A673 (cell line): ENCODE measurements around the gene IDUA. TPM values are rescaled to one million over a fixed set of nuclear protein-coding genes. Genes with fewer than 3 reads are reported as not detected.
"Not testable (repeated sequence)": the region's sequence is repeated elsewhere in the genome, so short reads cannot be mapped to it uniquely, and the experiment has no call there.

ENCODE experiments used
- BruUV-seq: library from RNA; stranded (reverse); fragments of 400-500 nt; replicated peaks from 2 replicates; lab custom pipeline; 2021; lab: Mats Ljungman, UMichigan
- CTCF ChIA-PET: fragments of 300-600 bp; sonication (Branson Sonifier 250); formaldehyde crosslinking; loops from one replicate; lab custom pipeline; 2022; ENCODE audit warnings: antibody characterized with exemption; lab: Charles Lee
- POLR2A ChIA-PET: fragments of 300-600 bp; sonication (Branson Sonifier 250); formaldehyde crosslinking; loops from one replicate; lab custom pipeline; 2022; ENCODE audit warnings: antibody characterized with exemption; ENCODE audit not compliant: low non-redundant PET; lab: Charles Lee
- DNase-seq: peaks from one replicate; pipeline ENCODE4 v3.0.0-alpha.2; 2015; ENCODE audit warnings: low spot score
- H3K27ac ChIP-seq: fragments of 200-600 bp; sonication (generic); 2 replicates; pipeline ENCODE4 v1.5.1; 2016; ENCODE audit warnings: mixed run types, low read depth, mild to moderate bottlenecking, mixed read lengths, antibody characterized with exemption, low read length; ENCODE audit not compliant: poor library complexity, severe bottlenecking
- H3K27me3 ChIP-seq: fragments of 200-600 bp; sonication (generic); replicated peaks from 2 replicates; pipeline ENCODE4 v1.6.1; 2017; ENCODE audit warnings: mixed run types, low read depth, mild to moderate bottlenecking, mixed read lengths, antibody characterized with exemption, low read length; ENCODE audit not compliant: insufficient read depth, poor library complexity
- H3K36me3 ChIP-seq: fragments of 200-600 bp; sonication (generic); 2 replicates; pipeline ENCODE4 v1.6.1; 2016; ENCODE audit warnings: mixed run types, mild to moderate bottlenecking, mixed read lengths, antibody characterized with exemption, low read length; ENCODE audit not compliant: insufficient read depth, poor library complexity, severe bottlenecking
- H3K4me1 ChIP-seq: fragments of 200-600 bp; sonication (generic); 2 replicates; pipeline ENCODE4 v1.6.1; 2017; ENCODE audit warnings: mixed run types, mild to moderate bottlenecking, mixed read lengths, antibody characterized with exemption, low read length; ENCODE audit not compliant: insufficient read depth, poor library complexity, severe bottlenecking
- H3K4me3 ChIP-seq: fragments of 200-600 bp; sonication (generic); 2 replicates; pipeline ENCODE4 v1.5.1; 2016; ENCODE audit warnings: low read depth, mixed run types, mild to moderate bottlenecking, mixed read lengths, low read length; ENCODE audit not compliant: poor library complexity, severe bottlenecking
- H3K9me3 ChIP-seq: fragments of 200-600 bp; sonication (generic); 2 replicates; pipeline ENCODE4 v1.6.1; 2016; ENCODE audit warnings: mixed run types, low read depth, mild to moderate bottlenecking, mixed read lengths, antibody characterized with exemption, low read length; ENCODE audit not compliant: poor library complexity, severe bottlenecking
- CTCF ChIP-seq: fragments of 300-800, 200-600 bp; sonication (generic); conservative IDR thresholded peaks from 2 replicates; pipeline ENCODE4 v1.5.1; 2017; ENCODE audit warnings: low read depth, mild to moderate bottlenecking, antibody characterized with exemption, low read length, moderate library complexity, mixed read lengths
- EZH2 ChIP-seq: fragments of 200-600 bp; sonication (generic); IDR thresholded peaks from 2 replicates; pipeline ENCODE4 v1.6.1; 2017; ENCODE audit warnings: borderline replicate concordance, low read depth, mild to moderate bottlenecking, mixed read lengths, antibody characterized with exemption, low read length; ENCODE audit not compliant: poor library complexity, severe bottlenecking
- intact Hi-C: fragments of 100-400 bp; cut with micrococcal nuclease; formaldehyde crosslinking; loops from one replicate; pipeline ENCODE4 v1.10.0; 2022; ENCODE audit not compliant: unreplicated experiment
- total RNA-seq: library from RNA; stranded (reverse); gene quantifications from 2 replicates; pipeline ENCODE4 v1.2.3, GENCODE V29; 2021

The IDUA gene
- total RNA-seq, 1 experiment from 2014 or later = 12.3 TPM

- Histone ChIP-seq H3K4me1 (no peaks in the 10 kb centered on the region), H3K4me3 (no peak overlapping the region), H3K27me3 (peaks cover 73% of the 10 kb centered on the region), H3K27ac (no peak overlapping the region), H3K36me3 (no peaks in the 10 kb centered on the region), H3K9me3 (no peaks in the 10 kb centered on the region)
- no peak for DNase-seq
- POLR2A ChIA-PET = no interaction called here
- BruUV-seq = no TSS peak
- intact Hi-C loops = no loop called here
- CTCF ChIA-PET = no interaction called here
- TF ChIP-seq CTCF (no peak), EZH2 (peak; percentile 55)
Observed at GRCh38 chr4:1053080-1053661, 66.3 kb downstream of the IDUA start.

- BruUV-seq, POLR2A ChIA-PET, H3K9me3 ChIP-seq, H3K36me3 ChIP-seq, DNase-seq, H3K4me1 ChIP-seq, H3K4me3 ChIP-seq, H3K27ac ChIP-seq, intact Hi-C loops, CTCF ChIA-PET: not testable (repeated sequence)
- peaks cover 79% of the 10 kb centered on the region for H3K27me3 ChIP-seq
Observed at GRCh38 chr4:1053891-1054290, 67.0 kb downstream of the IDUA start.

Other genes starting within 250 kb of the IDUA start
- gene CPLX1, start 160.9 kb upstream of the IDUA start, total RNA-seq = 4.6 and 6.6 TPM in 2 replicates
- 96.2 and 109 TPM in 2 replicates for gene GAK, start 54.7 kb upstream of the IDUA start, total RNA-seq
- gene TMEM175, start 54.6 kb upstream of the IDUA start, total RNA-seq = 10.0 and 12.1 TPM in 2 replicates
- gene DGKQ, start 13.5 kb upstream of the IDUA start, total RNA-seq = 8.8 and 10.8 TPM in 2 replicates
- gene SLC26A1, start 6.4 kb downstream of the IDUA start, total RNA-seq = 0.22 and 0.30 TPM in 2 replicates
- gene FGFRL1, start 24.6 kb downstream of the IDUA start, total RNA-seq = 30.4 and 40.8 TPM in 2 replicates
- 2.4 and 2.8 TPM in 2 replicates for gene RNF212, start 126.5 kb downstream of the IDUA start, total RNA-seq
- gene SPON2, start 185.5 kb downstream of the IDUA start, total RNA-seq = 2.3 and 4.8 TPM in 2 replicates